ENCODE data around the gene SLC17A1.

SLC17A1 gene

DNA sequence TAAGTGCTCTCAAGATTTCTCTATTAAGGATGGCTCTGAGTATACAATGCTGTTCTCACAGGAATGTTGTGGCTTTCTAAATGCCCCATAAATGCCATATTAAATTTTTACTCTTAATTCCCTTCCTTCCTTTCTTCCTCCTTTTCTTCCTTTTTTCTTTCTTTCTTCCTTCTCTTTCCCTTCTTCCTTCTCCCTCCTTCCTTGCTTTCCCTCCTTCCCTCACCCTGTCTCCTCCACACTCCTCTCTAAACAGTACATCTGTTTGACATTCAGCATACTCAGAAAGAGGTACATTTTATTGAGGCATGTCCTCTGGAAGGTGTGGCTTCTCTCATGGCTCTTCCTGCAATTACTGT lies 433 bp upstream of the SLC17A1 start:
- DNase-seq, result no peak

GRCh38 chr6:25830458-25830857 lies 1.4 kb downstream of the SLC17A1 start:
- DNase-seq, result no peak

- DNase-seq, result no peak
Observed at GRCh38 chr6:25829375-25829774, 2.5 kb downstream of the SLC17A1 start.

DNA sequence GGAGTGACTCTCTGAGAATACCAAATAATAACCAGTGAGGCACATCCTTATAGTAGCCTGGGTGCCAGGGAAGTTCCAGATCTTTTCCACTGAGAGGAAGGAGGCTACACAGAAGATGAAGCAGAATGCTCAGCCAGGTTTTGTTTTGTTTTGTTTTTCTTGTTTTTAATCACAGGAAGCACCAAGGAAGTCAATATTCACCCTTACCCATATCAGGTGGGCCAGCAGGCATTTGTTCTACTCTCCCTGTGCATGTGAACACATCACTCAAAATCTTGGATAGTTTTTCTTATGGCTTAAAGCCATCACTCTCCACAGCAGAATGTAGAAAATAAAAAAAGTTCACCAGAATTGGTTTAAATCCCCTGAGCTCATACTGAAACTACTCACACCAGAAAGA lies 10.5 kb downstream of the SLC17A1 start:
- DNase-seq, result no peak

DNA sequence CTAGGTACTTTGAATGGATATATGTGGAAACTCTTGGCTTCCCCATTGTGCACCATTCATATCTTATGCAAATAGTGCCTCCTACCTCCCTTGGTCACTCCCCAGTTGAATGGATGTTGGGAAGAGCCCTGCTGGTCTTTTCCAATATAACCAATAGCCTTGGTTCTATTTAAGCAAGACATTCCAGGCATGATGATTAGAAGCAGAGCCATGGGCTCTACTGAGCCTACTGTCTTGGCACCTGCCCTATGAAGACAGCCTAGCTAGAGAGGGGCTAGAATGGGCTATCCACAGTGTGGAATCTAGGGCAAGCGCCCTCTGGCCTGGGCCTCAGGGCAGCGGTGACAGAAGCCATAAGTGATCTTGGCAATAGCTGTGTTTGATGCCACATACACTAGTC lies 15.6 kb downstream of the SLC17A1 start:
- DNase-seq, result no peak

DNA sequence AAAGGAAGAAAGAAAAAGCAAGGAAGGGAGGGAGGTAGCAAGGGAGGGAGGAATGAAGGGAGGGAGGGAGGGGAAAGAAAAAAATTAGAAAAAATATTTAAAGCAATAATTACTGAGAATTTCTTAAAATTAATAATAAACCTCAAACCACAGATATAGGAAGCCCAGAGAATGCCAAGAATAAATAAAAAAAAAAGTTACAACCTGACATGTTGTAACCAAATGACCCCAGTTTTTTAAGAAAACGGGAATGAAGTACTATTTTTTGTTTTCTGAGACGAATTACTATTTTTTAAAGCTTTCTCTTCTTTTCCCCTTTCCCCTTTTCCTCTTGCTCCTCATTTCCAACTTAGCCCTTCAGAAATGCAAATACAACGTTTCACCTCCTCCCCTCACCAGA lies 16.7 kb downstream of the SLC17A1 start:
- no peak for DNase-seq

- no peak for DNase-seq
Observed at GRCh38 chr6:25804804-25805203, 27.0 kb downstream of the SLC17A1 start.

DNA sequence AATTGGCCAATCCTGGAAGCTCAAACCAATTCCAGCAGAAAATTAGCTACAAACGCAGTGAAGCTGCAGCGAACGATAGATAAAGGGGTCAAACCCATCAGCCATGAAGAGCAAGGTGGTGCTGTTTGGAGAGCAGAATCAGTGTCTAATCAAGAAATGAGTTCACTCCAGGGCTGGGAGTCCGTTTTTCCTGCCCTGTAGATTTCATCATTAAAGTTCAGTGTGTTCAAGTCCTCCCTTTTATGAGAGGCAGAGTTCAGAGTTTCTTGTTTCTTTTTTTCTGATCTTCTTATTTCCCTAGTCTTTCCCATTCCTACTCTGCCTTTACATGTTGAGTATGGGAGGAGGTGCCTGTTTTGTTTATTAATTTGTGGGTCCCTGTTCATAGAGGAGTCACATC lies 30.4 kb downstream of the SLC17A1 start:
- DNase-seq, result no peak

- no peak for DNase-seq
Observed at GRCh38 chr6:25794784-25795183, 37.1 kb downstream of the SLC17A1 start.

- DNase-seq, result no peak
Observed at GRCh38 chr6:25793970-25794369, 37.9 kb downstream of the SLC17A1 start.

DNA sequence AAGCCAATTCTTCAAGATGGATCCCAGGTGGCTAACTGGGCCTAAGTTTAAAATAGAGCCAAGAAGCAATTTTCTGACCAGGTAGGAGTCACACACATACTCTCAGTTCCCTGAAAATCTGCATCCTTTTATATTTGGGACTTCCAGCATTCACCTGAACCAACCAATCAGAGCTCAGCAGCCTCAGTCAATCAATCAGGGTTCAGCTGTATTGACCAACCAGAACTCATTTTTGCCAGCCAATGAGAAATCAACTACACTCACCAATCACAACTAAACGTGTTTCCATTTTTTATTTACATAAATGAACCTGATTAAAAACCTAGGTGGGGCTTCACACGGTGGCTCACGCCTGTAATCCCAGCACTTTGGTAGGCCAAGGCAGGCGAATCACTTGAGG lies 39.8 kb downstream of the SLC17A1 start:
- DNase-seq, result no peak

DNA sequence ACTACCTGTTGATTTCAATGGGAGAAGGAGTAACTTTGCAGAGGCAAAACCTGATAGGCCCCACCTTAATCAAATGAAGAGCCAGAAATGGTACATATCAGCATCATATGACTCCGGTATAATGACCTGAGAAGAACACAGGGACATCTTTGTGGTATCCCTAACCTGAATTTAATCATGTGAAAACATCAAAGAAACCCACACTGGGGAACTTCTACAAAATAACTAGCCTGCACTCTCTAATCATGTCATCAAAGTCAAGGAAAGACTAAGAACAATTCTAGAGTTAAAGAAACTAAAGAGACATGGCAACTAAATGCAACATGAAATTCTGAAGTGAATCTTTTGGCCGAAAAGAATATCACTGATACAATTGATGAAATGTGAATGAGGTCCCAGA lies 42.4 kb downstream of the SLC17A1 start:
- DNase-seq, result no peak

GRCh38 chr6:25788305-25788922 lies 43.4 kb downstream of the SLC17A1 start:
- DNase-seq, result no peak

DNA sequence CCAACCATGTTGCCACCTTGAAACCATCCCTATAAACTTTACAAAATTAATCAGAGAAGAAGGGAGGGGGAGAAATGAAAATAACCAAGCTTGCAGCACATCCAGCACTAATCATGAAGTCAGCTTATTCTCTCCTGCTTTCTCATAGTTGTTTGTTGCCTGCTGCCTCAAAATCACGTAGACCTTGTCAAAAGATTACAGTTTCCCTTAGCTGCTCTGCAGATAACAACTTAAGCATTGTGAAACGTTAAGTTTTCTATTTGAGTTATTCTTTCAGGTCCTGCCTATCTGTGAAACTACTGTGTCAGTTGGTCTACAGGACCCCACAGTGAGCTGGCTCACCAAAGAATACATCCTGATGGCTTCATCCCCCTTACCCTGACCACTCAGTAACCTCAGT lies 44.4 kb downstream of the SLC17A1 start:
- no peak for DNase-seq

GRCh38 chr6:25781134-25781533 lies 50.7 kb downstream of the SLC17A1 start:
- no peak for DNase-seq

DNA sequence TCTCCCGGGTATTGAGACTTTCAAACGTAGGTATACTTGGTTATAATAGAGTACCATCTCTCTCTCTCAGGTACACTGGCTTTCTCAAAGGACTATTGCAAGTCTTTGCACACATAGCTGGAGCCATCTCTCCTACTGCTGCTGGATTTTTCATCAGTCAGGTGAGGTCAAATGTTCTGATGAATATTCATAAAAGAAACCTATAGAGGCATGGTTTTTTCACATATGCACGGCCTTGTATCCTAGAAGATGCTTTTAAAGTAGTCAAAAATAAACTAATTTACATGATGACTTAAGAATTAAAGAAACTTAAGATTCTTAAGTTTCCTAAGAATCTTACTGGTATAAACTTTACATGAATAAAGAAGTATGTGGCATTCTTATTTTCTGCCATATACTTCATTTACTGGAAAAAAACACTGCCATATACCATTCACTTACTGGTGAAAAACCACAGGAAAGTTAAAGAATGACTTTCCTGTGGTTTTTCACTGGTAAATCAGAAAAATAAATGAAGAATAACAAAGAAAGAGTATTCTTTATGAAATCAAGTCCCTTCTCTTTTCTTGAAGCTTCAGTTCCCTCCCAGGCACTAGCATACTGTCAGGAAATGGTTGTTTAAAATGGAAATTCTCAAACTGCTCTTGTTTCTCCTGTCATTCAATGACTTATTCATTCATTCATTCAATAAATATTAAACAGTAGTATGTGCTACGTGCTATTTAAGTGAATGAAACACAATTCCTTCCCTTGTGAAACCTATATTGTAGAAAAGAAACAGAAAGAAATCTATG lies 53.8 kb downstream of the SLC17A1 start:
- no peak for DNase-seq

DNA sequence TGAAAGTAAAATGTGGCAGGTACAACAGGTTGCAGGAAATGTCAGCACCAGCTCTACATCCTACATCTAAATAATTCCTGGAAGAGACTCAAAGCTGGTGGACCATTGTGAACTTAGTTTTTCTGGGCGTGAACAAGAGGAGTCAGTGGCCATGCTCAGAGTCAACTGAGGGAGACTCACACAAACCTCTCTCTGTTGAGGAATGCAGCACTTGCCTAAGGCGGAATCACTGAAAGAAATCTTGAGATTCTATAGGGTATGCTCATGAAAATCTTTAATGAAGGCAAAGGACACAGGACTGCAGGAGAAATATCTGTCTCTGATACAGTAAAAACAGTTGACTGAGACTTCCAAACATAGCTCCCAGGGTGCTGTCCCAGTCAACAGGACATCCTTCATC lies 54.8 kb downstream of the SLC17A1 start:
- no peak for DNase-seq

DNA sequence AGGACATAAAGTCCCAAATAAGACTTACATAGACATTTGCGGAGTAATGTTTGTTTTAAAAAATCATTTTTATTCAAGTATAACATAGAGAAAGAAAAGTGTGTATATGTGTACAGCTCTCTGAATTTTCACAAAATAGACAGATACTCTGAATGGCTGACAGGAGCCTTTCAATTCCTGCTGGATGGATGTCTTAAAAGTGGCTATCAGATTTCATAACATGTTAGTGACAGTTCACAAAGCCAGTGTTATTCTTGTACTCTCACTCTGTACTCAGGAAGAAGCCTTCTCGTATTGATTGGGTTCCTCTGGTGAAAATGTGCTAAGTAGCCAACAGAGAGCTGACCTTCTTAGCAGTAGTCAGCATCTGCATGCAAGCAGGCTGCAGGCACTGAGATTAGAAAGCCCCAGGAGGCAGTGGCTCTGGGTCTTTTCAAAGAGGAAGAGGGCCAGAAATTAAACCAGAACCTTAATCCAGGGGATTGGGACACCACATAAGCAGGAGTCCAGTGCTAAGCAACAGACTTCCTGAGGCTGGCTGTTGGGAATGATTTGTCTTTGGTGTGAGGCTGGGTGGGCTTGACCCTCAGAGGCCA lies 57.6 kb downstream of the SLC17A1 start:
- peak; percentile 75 for DNase-seq

GRCh38 chr6:25769983-25770382 lies 61.9 kb downstream of the SLC17A1 start:
- no peak for DNase-seq

DNA sequence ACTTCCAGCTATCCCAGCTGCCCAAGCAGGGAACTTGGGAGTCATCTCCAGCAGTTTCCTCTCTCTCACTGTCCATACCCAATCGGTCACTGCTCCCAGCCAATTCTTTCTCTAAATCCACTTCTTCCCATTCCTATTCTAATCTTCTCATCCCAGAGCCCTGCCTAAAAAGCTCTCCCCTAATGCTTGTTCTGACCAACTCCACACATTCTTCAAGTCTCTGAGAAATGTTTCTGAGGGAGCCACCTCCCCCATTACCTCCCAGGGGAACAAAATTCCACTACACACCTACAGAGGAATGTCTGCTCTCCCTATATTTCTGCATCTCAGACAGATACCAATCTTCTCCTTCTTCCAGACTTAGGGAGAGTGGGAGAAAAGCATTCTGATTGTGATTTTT lies 63.3 kb downstream of the SLC17A1 start:
- DNase-seq, result no peak

GRCh38 chr6:25764611-25765010 lies 67.2 kb downstream of the SLC17A1 start:
- no peak for DNase-seq

DNA sequence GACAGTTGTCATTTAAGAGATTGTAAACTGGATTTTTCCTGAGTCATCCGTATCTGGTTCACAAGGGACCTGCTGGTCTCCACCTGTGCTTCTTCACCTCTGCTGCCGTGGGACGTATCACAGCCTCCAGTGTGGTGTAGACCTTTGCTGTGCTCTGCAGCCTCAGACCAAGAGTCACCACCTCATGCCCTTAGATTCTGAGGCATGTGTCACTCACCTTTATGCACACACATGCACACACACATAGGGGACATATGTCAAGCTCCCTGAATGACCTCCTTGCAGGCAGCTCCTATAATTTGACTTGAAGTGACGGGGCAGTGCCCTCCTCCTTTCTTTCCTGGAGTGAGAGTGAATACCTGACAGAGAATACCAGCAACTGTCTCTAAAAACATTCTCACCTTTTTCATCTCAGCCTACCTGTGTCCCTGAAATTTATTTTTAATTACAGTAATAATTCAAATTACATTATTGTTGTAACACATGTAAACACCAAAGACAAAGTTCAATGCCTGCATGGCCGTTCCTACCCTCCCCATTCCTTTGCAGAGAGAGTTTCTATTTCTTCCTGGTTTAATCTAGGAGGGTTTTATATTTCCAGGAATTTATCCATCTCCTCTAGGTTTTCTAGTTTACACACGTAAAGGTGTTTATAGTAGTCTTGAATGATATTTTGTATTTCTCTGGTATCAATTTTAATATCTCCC lies 73.8 kb downstream of the SLC17A1 start:
- DNase-seq, result no peak

GRCh38 chr6:25756382-25757363 lies 75.2 kb downstream of the SLC17A1 start:
- no peak for DNase-seq
